Neural progenitor cell (in vitro differentiated cells): Measurements from ENCODE around the gene DMRTC1B.

Experiments
- EZH2 ChIP-seq: fragments of 200-600 bp; sonication (generic); IDR thresholded peaks from 2 replicates; pipeline ENCODE4 v1.6.1; 2017; ENCODE audit warnings: antibody characterized with exemption, mild to moderate bottlenecking, moderate library complexity
- TF ChIP-seq, protein P1 (sequence below): fragments of 200-600 bp; sonication (generic); IDR thresholded peaks from 2 replicates; pipeline ENCODE4 v1.5.1; 2017; ENCODE audit warnings: antibody characterized with exemption, mild to moderate bottlenecking

GRCh38 chrX:72727846-72728245, 48.8 kb upstream of the DMRTC1B start:
- TF ChIP-seq, protein P1, sequence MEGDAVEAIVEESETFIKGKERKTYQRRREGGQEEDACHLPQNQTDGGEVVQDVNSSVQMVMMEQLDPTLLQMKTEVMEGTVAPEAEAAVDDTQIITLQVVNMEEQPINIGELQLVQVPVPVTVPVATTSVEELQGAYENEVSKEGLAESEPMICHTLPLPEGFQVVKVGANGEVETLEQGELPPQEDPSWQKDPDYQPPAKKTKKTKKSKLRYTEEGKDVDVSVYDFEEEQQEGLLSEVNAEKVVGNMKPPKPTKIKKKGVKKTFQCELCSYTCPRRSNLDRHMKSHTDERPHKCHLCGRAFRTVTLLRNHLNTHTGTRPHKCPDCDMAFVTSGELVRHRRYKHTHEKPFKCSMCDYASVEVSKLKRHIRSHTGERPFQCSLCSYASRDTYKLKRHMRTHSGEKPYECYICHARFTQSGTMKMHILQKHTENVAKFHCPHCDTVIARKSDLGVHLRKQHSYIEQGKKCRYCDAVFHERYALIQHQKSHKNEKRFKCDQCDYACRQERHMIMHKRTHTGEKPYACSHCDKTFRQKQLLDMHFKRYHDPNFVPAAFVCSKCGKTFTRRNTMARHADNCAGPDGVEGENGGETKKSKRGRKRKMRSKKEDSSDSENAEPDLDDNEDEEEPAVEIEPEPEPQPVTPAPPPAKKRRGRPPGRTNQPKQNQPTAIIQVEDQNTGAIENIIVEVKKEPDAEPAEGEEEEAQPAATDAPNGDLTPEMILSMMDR, result no peak
- no peak for TF ChIP-seq EZH2
